Neural cell (in vitro differentiated cells): ENCODE data around the gene CRIP1. TPM values are rescaled to one million over a fixed set of nuclear protein-coding genes. Genes with fewer than 3 reads are reported as not detected.

Experiments
- H2AFZ ChIP-seq: fragments of 200-600, 300-800 bp; sonication (generic), shearing (Covaris generic); 2 replicates; pipeline ENCODE4 v1.6.0; 2014; ENCODE audit warnings: low read depth, mild to moderate bottlenecking, antibody characterized with exemption, low read length, moderate library complexity
- H3F3A ChIP-seq: fragments of 200-600 bp; shearing (Covaris generic); 2 replicates; pipeline ENCODE4 v1.6.1; 2016; ENCODE audit warnings: mild to moderate bottlenecking, moderate library complexity, mixed read lengths, antibody characterized with exemption, low read length; ENCODE audit not compliant: insufficient read depth, poor library complexity, severe bottlenecking
- H3K27ac ChIP-seq: fragments of 200-600, 300-800 bp; sonication (generic), shearing (Covaris generic); 2 replicates; pipeline ENCODE4 v1.5.1; 2014; ENCODE audit warnings: mild to moderate bottlenecking, low read length, moderate library complexity
- H3K27me3 ChIP-seq: fragments of 300-800, 200-600 bp; sonication (generic), shearing (Covaris generic); 2 replicates; pipeline ENCODE4 v1.6.0; 2014; ENCODE audit warnings: mild to moderate bottlenecking, low read depth, low read length, moderate library complexity; ENCODE audit not compliant: insufficient read depth
- H3K36me3 ChIP-seq: fragments of 300-800, 200-600 bp; sonication (generic), shearing (Covaris generic); 2 replicates; pipeline ENCODE4 v1.5.1; 2014; ENCODE audit warnings: mild to moderate bottlenecking, antibody characterized with exemption, low read length, moderate library complexity; ENCODE audit not compliant: insufficient read depth
- H3K4me2 ChIP-seq: fragments of 300-800, 200-600 bp; sonication (generic), shearing (Covaris generic); 2 replicates; pipeline ENCODE4 v1.6.0; 2014; ENCODE audit warnings: mild to moderate bottlenecking, low read length
- H3K4me3 ChIP-seq: fragments of 300-800, 200-600 bp; sonication (generic), shearing (Covaris generic); 2 replicates; pipeline ENCODE4 v1.5.1; 2014; ENCODE audit warnings: mild to moderate bottlenecking, low read length, moderate library complexity
- H3K79me2 ChIP-seq: fragments of 200-600 bp; shearing (Covaris generic); replicated peaks from 2 replicates; pipeline ENCODE4 v1.6.0; 2014; ENCODE audit warnings: mild to moderate bottlenecking, low read length, moderate library complexity; ENCODE audit not compliant: insufficient read depth
- H3K9ac ChIP-seq: fragments of 300-800, 200-600 bp; sonication (generic), shearing (Covaris generic); 2 replicates; pipeline ENCODE4 v1.6.1; 2016; ENCODE audit warnings: mild to moderate bottlenecking, low read length, mixed read lengths
- H3K9me2 ChIP-seq: fragments of 200-600 bp; shearing (Covaris generic); 2 replicates; pipeline ENCODE4 v1.6.1; 2016; ENCODE audit warnings: mild to moderate bottlenecking, low read length, mixed read lengths; ENCODE audit not compliant: insufficient read depth
- H3K9me3 ChIP-seq: fragments of 200-600, 300-800 bp; sonication (generic), shearing (Covaris generic); 2 replicates; pipeline ENCODE4 v1.6.1; 2016; ENCODE audit warnings: mild to moderate bottlenecking, mixed run types, low read length, moderate library complexity, mixed read lengths
- H4K20me1 ChIP-seq: fragments of 200-600 bp; shearing (Covaris generic); 2 replicates; pipeline ENCODE4 v1.6.1; 2016; ENCODE audit warnings: mild to moderate bottlenecking, mixed run types; ENCODE audit not compliant: insufficient read depth
- CTCF ChIP-seq: fragments of 450-650 bp; IDR thresholded peaks from 2 replicates; pipeline ENCODE4 v1.5.1; 2014; ENCODE audit warnings: antibody characterized with exemption, mild to moderate bottlenecking, moderate library complexity; ENCODE audit not compliant: poor library complexity, severe bottlenecking
- EP300 ChIP-seq: fragments of 450-650 bp; conservative IDR thresholded peaks from 2 replicates; pipeline ENCODE4 v1.6.1; 2014; ENCODE audit warnings: antibody characterized with exemption, mild to moderate bottlenecking, moderate library complexity; ENCODE audit not compliant: poor library complexity, severe bottlenecking
- EZH2 ChIP-seq: fragments of 200-600, 300-800 bp; shearing (Covaris generic), sonication (generic); IDR thresholded peaks from 2 replicates; pipeline ENCODE4 v1.6.1; 2014; ENCODE audit warnings: antibody characterized with exemption, low read length, borderline replicate concordance, mild to moderate bottlenecking; ENCODE audit not compliant: insufficient read depth, poor library complexity, severe bottlenecking
- MXI1 ChIP-seq: fragments of 450-650 bp; conservative IDR thresholded peaks from 2 replicates; pipeline ENCODE4 v1.6.1; 2014; ENCODE audit warnings: antibody characterized with exemption, mild to moderate bottlenecking; ENCODE audit not compliant: poor library complexity, severe bottlenecking
- POLR2AphosphoS5 ChIP-seq: IDR thresholded peaks from 2 replicates; pipeline ENCODE4 v1.6.1; 2012
- RAD21 ChIP-seq: fragments of 450-650 bp; conservative IDR thresholded peaks from 2 replicates; pipeline ENCODE4 v1.6.1; 2014; ENCODE audit warnings: antibody characterized with exemption, mild to moderate bottlenecking, moderate library complexity
- REST ChIP-seq: IDR thresholded peaks from 2 replicates; pipeline ENCODE4 v1.6.1; 2012; ENCODE audit warnings: borderline replicate concordance
- SMC3 ChIP-seq: fragments of 450-650 bp; conservative IDR thresholded peaks from 2 replicates; pipeline ENCODE4 v1.6.1; 2014; ENCODE audit warnings: antibody characterized with exemption, mild to moderate bottlenecking, moderate library complexity; ENCODE audit not compliant: poor library complexity
- TAF1 ChIP-seq: IDR thresholded peaks from 2 replicates; pipeline ENCODE4 v1.6.1; 2012; ENCODE audit warnings: low read depth
- polyA plus RNA-seq: library from polyadenylated mRNA; depleted of rRNA; stranded (reverse); fragments of >200 nt; gene quantifications from 2 replicates; pipeline ENCODE4 v1.2.3, GENCODE V29; 2014

CRIP1 gene
- polyA plus RNA-seq, 1 donor from 2014 or later: 0.58 TPM

- peak within 1 kb of the TSS; percentile 33 for H2AFZ ChIP-seq
- TF ChIP-seq REST: no peak
- peak; percentile 38 for TF ChIP-seq MXI1
- peak; percentile 29 for TF ChIP-seq CTCF
- TF ChIP-seq RAD21: no peak
- peak; percentile 34 for TF ChIP-seq POLR2AphosphoS5
- TF ChIP-seq SMC3: peak; percentile 14
- TF ChIP-seq EZH2: no peak
- TF ChIP-seq EP300: no peak
- no peak for TF ChIP-seq TAF1
- no peaks in the 10 kb centered on the region for H3K9me2 ChIP-seq
- no peaks in the 10 kb centered on the region for H3F3A ChIP-seq
- no peaks in the 10 kb centered on the region for H4K20me1 ChIP-seq
- H3K27me3 ChIP-seq: no peaks in the 10 kb centered on the region
- H3K9me3 ChIP-seq: no peaks in the 10 kb centered on the region
- no peaks in the 10 kb centered on the region for H3K36me3 ChIP-seq
- no peaks in the 10 kb centered on the region for H3K79me2 ChIP-seq
- H3K9ac ChIP-seq: peak within 1 kb of the TSS; percentile 70
- H3K4me3 ChIP-seq: peak within 1 kb of the TSS; percentile 80
- H3K4me2 ChIP-seq: peak within 1 kb of the TSS; percentile 59
- H3K27ac ChIP-seq: no peak within 1 kb of the TSS
These were observed 39.4 kb downstream of the CRIP1 start, which contains the start of gene TMEM121 for GRCh38 chr14:105525861-105526775. Gene TMEM121 (plus strand): TSS chr14:105526583. CDS start chr14:105528835, 2,252 bp downstream.

- Histone ChIP-seq H3K9me3 (no peaks in the 10 kb centered on the region), H3K9me2 (no peaks in the 10 kb centered on the region), H4K20me1 (no peaks in the 10 kb centered on the region), H3K27ac (no peak overlapping the region), H3K36me3 (no peaks in the 10 kb centered on the region), H3K27me3 (no peaks in the 10 kb centered on the region), H2AFZ (no peak overlapping the region), H3F3A (no peaks in the 10 kb centered on the region), H3K79me2 (no peaks in the 10 kb centered on the region), H3K4me2 (peak overlapping the region; percentile 59), H3K4me3 (peak overlapping the region; percentile 80), H3K9ac (peak overlapping the region; percentile 70)
- TF ChIP-seq RAD21: no peak
- no peak for TF ChIP-seq TAF1
- TF ChIP-seq EZH2: no peak
- TF ChIP-seq REST: no peak
- no peak for TF ChIP-seq CTCF
- TF ChIP-seq EP300: no peak
- no peak for TF ChIP-seq POLR2AphosphoS5
- no peak for TF ChIP-seq SMC3
- TF ChIP-seq MXI1: no peak
These were observed 40.2 kb downstream of the CRIP1 start for GRCh38 chr14:105526776-105527380.
